Measurements from ENCODE around the gene LCN6.
"Not testable (repeated sequence)": the region's sequence is repeated elsewhere in the genome, so short reads cannot be mapped to it uniquely, and the experiment has no call there.

LCN6 gene

GRCh38 chr9:136713550-136713949 lies 34.8 kb downstream of the LCN6 start:
- H3K4me3 ChIP-seq (ENCODE audit: low read length): no peak overlapping the region
- peaks cover 6% of the 10 kb centered on the region for H3K4me1 ChIP-seq (ENCODE audit: control insufficient read depth, insufficient read depth, low read length)
- no peaks in the 10 kb centered on the region for H3K36me3 ChIP-seq (ENCODE audit: control insufficient read depth, insufficient read depth, low read length)
- H3K27me3 ChIP-seq (ENCODE audit: control insufficient read depth, insufficient read depth, low read length): peaks cover 41% of the 10 kb centered on the region
- H3K9me3 ChIP-seq (ENCODE audit: control insufficient read depth, low read length): no peaks in the 10 kb centered on the region
- H3K9ac ChIP-seq (ENCODE audit: low read length): no peak overlapping the region

- Histone ChIP-seq H3K4me1 (ENCODE audit: control insufficient read depth, insufficient read depth, low read length) (peaks cover 6% of the 10 kb centered on the region), H3K4me3 (ENCODE audit: low read length) (no peak overlapping the region), H3K36me3 (ENCODE audit: control insufficient read depth, insufficient read depth, low read length) (no peaks in the 10 kb centered on the region), H3K27me3 (ENCODE audit: control insufficient read depth, insufficient read depth, low read length) (peaks cover 41% of the 10 kb centered on the region), H3K9me3 (ENCODE audit: control insufficient read depth, low read length) (no peaks in the 10 kb centered on the region), H3K9ac (ENCODE audit: low read length) (no peak overlapping the region)
These were observed 35.4 kb downstream of the LCN6 start for GRCh38 chr9:136712690-136713544.

- Histone ChIP-seq H3K27me3 (ENCODE audit: control insufficient read depth, insufficient read depth, low read length) (peaks cover 41% of the 10 kb centered on the region), H3K9ac (ENCODE audit: low read length) (no peak within 1 kb of the TSS), H3K4me1 (ENCODE audit: control insufficient read depth, insufficient read depth, low read length) (peaks cover 6% of the 10 kb centered on the region), H3K4me3 (ENCODE audit: low read length) (no peak within 1 kb of the TSS), H3K36me3 (ENCODE audit: control insufficient read depth, insufficient read depth, low read length) (no peaks in the 10 kb centered on the region), H3K9me3 (ENCODE audit: control insufficient read depth, low read length) (no peaks in the 10 kb centered on the region)
These were observed 36.3 kb downstream of the LCN6 start, which contains the start of gene DIPK1B for GRCh38 chr9:136711751-136712689. DIPK1B (plus strand) TSS chr9:136712572; CDS start chr9:136712666, 94 bp downstream.

GRCh38 chr9:136711219-136711648 lies 37.1 kb downstream of the LCN6 start:
- not testable (repeated sequence) for H3K9me3 ChIP-seq (ENCODE audit: control insufficient read depth, low read length); H3K4me3 ChIP-seq (ENCODE audit: low read length)

GRCh38 chr9:136710543-136710942 lies 37.8 kb downstream of the LCN6 start:
- Histone ChIP-seq H3K9ac (ENCODE audit: low read length) (no peak overlapping the region), H3K36me3 (ENCODE audit: control insufficient read depth, insufficient read depth, low read length) (no peaks in the 10 kb centered on the region), H3K9me3 (ENCODE audit: control insufficient read depth, low read length) (no peaks in the 10 kb centered on the region), H3K4me3 (ENCODE audit: low read length) (no peak overlapping the region), H3K4me1 (ENCODE audit: control insufficient read depth, insufficient read depth, low read length) (peaks cover 6% of the 10 kb centered on the region), H3K27me3 (ENCODE audit: control insufficient read depth, insufficient read depth, low read length) (peaks cover 36% of the 10 kb centered on the region)

More at GRCh38 chr9:136711219-136711648, 37.1 kb downstream of the LCN6 start:
- not testable (repeated sequence) for H3K4me1 ChIP-seq (ENCODE audit: control insufficient read depth, insufficient read depth, low read length); H3K9ac ChIP-seq (ENCODE audit: low read length); H3K36me3 ChIP-seq (ENCODE audit: control insufficient read depth, insufficient read depth, low read length)
- H3K27me3 ChIP-seq (ENCODE audit: control insufficient read depth, insufficient read depth, low read length): peaks cover 41% of the 10 kb centered on the region

GRCh38 chr9:136709454-136710109 lies 38.7 kb downstream of the LCN6 start:
- Histone ChIP-seq H3K27me3 (ENCODE audit: control insufficient read depth, insufficient read depth, low read length) (peaks cover 33% of the 10 kb centered on the region), H3K9ac (ENCODE audit: low read length) (no peak overlapping the region), H3K4me1 (ENCODE audit: control insufficient read depth, insufficient read depth, low read length) (peaks cover 11% of the 10 kb centered on the region), H3K9me3 (ENCODE audit: control insufficient read depth, low read length) (no peaks in the 10 kb centered on the region), H3K4me3 (ENCODE audit: low read length) (no peak overlapping the region), H3K36me3 (ENCODE audit: control insufficient read depth, insufficient read depth, low read length) (no peaks in the 10 kb centered on the region)

- peaks cover 17% of the 10 kb centered on the region for H3K27me3 ChIP-seq (ENCODE audit: control insufficient read depth, insufficient read depth, low read length)
- H3K9me3 ChIP-seq (ENCODE audit: control insufficient read depth, low read length): no peaks in the 10 kb centered on the region
- no peak overlapping the region for H3K4me3 ChIP-seq (ENCODE audit: low read length)
- H3K9ac ChIP-seq (ENCODE audit: low read length): no peak overlapping the region
- H3K36me3 ChIP-seq (ENCODE audit: control insufficient read depth, insufficient read depth, low read length): no peaks in the 10 kb centered on the region
- peaks cover 11% of the 10 kb centered on the region for H3K4me1 ChIP-seq (ENCODE audit: control insufficient read depth, insufficient read depth, low read length)
These were observed 40.3 kb downstream of the LCN6 start for GRCh38 chr9:136707849-136708517.

- Histone ChIP-seq H3K4me1 (ENCODE audit: control insufficient read depth, insufficient read depth, low read length) (peaks cover 11% of the 10 kb centered on the region), H3K36me3 (ENCODE audit: control insufficient read depth, insufficient read depth, low read length) (no peaks in the 10 kb centered on the region), H3K9me3 (ENCODE audit: control insufficient read depth, low read length) (no peaks in the 10 kb centered on the region), H3K27me3 (ENCODE audit: control insufficient read depth, insufficient read depth, low read length) (peaks cover 12% of the 10 kb centered on the region), H3K9ac (ENCODE audit: low read length) (no peak overlapping the region), H3K4me3 (ENCODE audit: low read length) (no peak overlapping the region)
These were observed 41.3 kb downstream of the LCN6 start for GRCh38 chr9:136707011-136707410.

- H3K4me3 ChIP-seq (ENCODE audit: low read length): no peak overlapping the region
- H3K27me3 ChIP-seq (ENCODE audit: control insufficient read depth, insufficient read depth, low read length): peaks cover 18% of the 10 kb centered on the region
- peaks cover 13% of the 10 kb centered on the region for H3K4me1 ChIP-seq (ENCODE audit: control insufficient read depth, insufficient read depth, low read length)
- H3K9me3 ChIP-seq (ENCODE audit: control insufficient read depth, low read length): no peaks in the 10 kb centered on the region
- H3K9ac ChIP-seq (ENCODE audit: low read length): no peak overlapping the region
- no peaks in the 10 kb centered on the region for H3K36me3 ChIP-seq (ENCODE audit: control insufficient read depth, insufficient read depth, low read length)
These were observed 42.8 kb downstream of the LCN6 start for GRCh38 chr9:136705564-136705963.

- not testable (repeated sequence) for H3K9ac ChIP-seq (ENCODE audit: low read length); H3K36me3 ChIP-seq (ENCODE audit: control insufficient read depth, insufficient read depth, low read length); H3K4me3 ChIP-seq (ENCODE audit: low read length); H3K9me3 ChIP-seq (ENCODE audit: control insufficient read depth, low read length)
- Histone ChIP-seq H3K4me1 (ENCODE audit: control insufficient read depth, insufficient read depth, low read length) (peaks cover 13% of the 10 kb centered on the region), H3K27me3 (ENCODE audit: control insufficient read depth, insufficient read depth, low read length) (peaks cover 19% of the 10 kb centered on the region)
These were observed 43.6 kb downstream of the LCN6 start for GRCh38 chr9:136704741-136705140.

GRCh38 chr9:136703276-136703860 lies 45.0 kb downstream of the LCN6 start:
- peaks cover 17% of the 10 kb centered on the region for H3K27me3 ChIP-seq (ENCODE audit: control insufficient read depth, insufficient read depth, low read length)
- no peak overlapping the region for H3K9ac ChIP-seq (ENCODE audit: low read length)
- no peaks in the 10 kb centered on the region for H3K36me3 ChIP-seq (ENCODE audit: control insufficient read depth, insufficient read depth, low read length)
- H3K9me3 ChIP-seq (ENCODE audit: control insufficient read depth, low read length): no peaks in the 10 kb centered on the region
- no peak overlapping the region for H3K4me3 ChIP-seq (ENCODE audit: low read length)
- peaks cover 13% of the 10 kb centered on the region for H3K4me1 ChIP-seq (ENCODE audit: control insufficient read depth, insufficient read depth, low read length)

All from mucosa of stomach (tissue), 1 donor.